Measurements from ENCODE around the gene BCR. TPM values are rescaled to one million over a fixed set of nuclear protein-coding genes. Genes with fewer than 3 reads are reported as not detected.

Gene BCR
- total and polyA plus RNA-seq, 2 donors (not counting 1 experiment from before 2014, with no cell fraction given): 30.2 to 46.4 TPM

DNA sequence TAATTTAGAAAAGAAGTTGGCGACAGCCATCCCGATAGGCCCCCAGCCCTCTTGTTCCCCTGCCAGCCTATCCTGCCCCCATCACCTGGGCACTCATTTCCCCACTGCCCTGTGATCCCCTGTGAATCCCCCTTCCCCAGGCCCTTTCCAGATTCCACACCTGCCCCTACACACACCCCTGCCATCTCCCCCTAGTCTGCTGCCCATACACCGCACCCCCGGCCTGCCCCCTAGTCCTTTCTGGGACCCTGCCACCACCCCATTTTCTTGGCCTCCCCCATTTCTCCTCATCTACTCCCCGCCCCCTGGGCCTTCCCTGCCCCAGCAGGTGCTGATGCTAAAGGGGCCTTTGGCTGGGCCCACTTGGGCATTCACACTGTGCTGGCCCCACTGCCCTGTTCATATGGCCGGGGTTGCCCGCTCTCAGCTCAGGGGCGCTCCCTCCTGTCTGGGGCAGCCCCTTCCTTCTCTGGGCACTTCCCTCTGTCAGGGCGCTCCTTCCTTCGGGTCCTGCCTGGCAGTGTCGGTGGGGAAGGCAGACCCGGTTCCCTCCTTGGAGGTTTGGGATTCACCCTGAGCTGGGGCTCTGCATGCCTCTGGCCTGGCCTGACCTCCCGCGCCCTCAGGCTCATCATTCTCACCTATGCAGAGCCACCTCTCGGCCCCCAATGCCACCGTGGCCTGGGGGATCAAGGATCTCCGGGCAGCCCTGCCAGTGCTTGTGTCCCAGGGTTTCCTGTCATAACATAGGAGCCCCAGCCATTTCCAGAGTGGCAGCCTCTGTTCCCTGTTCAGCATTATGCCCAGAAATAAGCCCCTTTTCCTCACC, 108.2 kb downstream of the BCR start:
- H3K9me3 ChIP-seq (ENCODE audit: control extremely low read depth in 1 of 3, control insufficient read depth in 2 of 3, insufficient read depth in 1 of 3, low read length in 2 of 3): peaks cover 0 to 2% (median 0%) of the 10 kb centered on the region in 3 donors
- Mint-ChIP-seq H3K27me3 (no peaks in the 10 kb centered on the region), H3K9me3 (ENCODE audit: insufficient read depth) (no peaks in the 10 kb centered on the region), H3K4me1 (no peaks in the 10 kb centered on the region), H3K4me3 (no peak overlapping the region), H3K27ac (no peak overlapping the region)
- TF ChIP-seq, protein P1, sequence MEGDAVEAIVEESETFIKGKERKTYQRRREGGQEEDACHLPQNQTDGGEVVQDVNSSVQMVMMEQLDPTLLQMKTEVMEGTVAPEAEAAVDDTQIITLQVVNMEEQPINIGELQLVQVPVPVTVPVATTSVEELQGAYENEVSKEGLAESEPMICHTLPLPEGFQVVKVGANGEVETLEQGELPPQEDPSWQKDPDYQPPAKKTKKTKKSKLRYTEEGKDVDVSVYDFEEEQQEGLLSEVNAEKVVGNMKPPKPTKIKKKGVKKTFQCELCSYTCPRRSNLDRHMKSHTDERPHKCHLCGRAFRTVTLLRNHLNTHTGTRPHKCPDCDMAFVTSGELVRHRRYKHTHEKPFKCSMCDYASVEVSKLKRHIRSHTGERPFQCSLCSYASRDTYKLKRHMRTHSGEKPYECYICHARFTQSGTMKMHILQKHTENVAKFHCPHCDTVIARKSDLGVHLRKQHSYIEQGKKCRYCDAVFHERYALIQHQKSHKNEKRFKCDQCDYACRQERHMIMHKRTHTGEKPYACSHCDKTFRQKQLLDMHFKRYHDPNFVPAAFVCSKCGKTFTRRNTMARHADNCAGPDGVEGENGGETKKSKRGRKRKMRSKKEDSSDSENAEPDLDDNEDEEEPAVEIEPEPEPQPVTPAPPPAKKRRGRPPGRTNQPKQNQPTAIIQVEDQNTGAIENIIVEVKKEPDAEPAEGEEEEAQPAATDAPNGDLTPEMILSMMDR (IDR thresholded peaks at IDR 0.05): no peak
- TF ChIP-seq EZH2 (IDR thresholded peaks at IDR 0.05; ENCODE audit: borderline replicate concordance, insufficient read depth, low read depth, low read length, poor library complexity, severe bottlenecking): no peak
- WGBS (ENCODE audit: insufficient coverage): 83% methylated on average over 12 of the region's 17 CpGs
- H3K4me3 ChIP-seq (ENCODE audit: control extremely low read depth in 1 of 5, extremely low read depth in 1 of 5, insufficient read depth in 1 of 5, low read depth in 2 of 5, low read length in 4 of 5): no peak overlapping the region
- H2AFZ ChIP-seq (ENCODE audit: insufficient read depth, low read depth, low read length, poor library complexity, severe bottlenecking): no peak overlapping the region
- DNase-seq (no peak), ATAC-seq (ENCODE audit: low read depth) (no peak)
- H3K79me2 ChIP-seq (ENCODE audit: control insufficient read depth, insufficient read depth, low read length): no peaks in the 10 kb centered on the region
- intact Hi-C loops (cut with micrococcal nuclease): no loop called here
- CTCF ChIA-PET: interaction anchor here (3.3 to 12.9 kb wide), 3 partner anchors 111 to 114 kb away, joined by 24 to 494 read pairs (median 26); partner anchors contain the start of gene BCR
- H3K27me3 ChIP-seq (replicated peaks in 1 of 4; ENCODE audit: control extremely low read depth in 1 of 4, control insufficient read depth in 3 of 4, insufficient read depth in 4 of 4, low read length in 3 of 4): no peaks in the 10 kb centered on the region
- POLR2A ChIA-PET: no interaction called here
- H3K36me3 ChIP-seq (replicated peaks in 1 of 2; ENCODE audit: control extremely low read depth in 1 of 2, control insufficient read depth in 1 of 2, extremely low read depth in 1 of 2, insufficient read depth in 2 of 2, low read length in 1 of 2): peaks cover 0 to 48% of the 10 kb centered on the region in 2 experiments
- H3K4me2 ChIP-seq (replicated peaks; ENCODE audit: low read depth, low read length, poor library complexity, severe bottlenecking): no peak overlapping the region
- no peaks in the 10 kb centered on the region for H4K20me1 ChIP-seq (ENCODE audit: control insufficient read depth, insufficient read depth, low read length, poor library complexity, severe bottlenecking)
- H3K4me1 ChIP-seq (ENCODE audit: control insufficient read depth in 2 of 2, insufficient read depth in 2 of 2, low read length in 2 of 2): no peaks in the 10 kb centered on the region
- H3K9ac ChIP-seq (ENCODE audit: low read length): no peak overlapping the region
- H3K27ac ChIP-seq (ENCODE audit: low read length in 2 of 2): no peak overlapping the region

DNA sequence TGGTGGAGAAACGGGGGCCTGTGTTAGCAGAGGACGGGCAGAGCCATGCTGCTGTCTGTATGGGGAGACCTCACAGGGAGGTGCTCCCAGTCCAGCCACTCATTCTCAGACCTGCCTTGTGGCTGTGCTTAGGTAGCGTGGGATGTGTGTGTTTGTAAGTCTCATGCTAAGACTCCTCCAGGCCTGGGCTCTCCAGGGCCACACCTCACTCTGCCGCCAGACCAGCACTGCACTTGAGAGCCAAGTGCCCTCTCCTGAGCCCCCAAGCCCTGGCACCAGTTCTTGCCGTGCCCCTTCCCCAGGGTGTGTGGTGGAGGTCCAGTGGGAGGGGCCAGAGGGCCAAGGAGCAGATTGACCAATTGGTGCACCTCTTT, 108.8 kb downstream of the BCR start:
- H3K79me2 ChIP-seq (ENCODE audit: control insufficient read depth, insufficient read depth, low read length): no peaks in the 10 kb centered on the region
- DNase-seq: no peak
- no peaks in the 10 kb centered on the region for H3K9me3 Mint-ChIP-seq (ENCODE audit: insufficient read depth)
- no peak overlapping the region for H3K4me3 ChIP-seq (ENCODE audit: control extremely low read depth in 1 of 5, extremely low read depth in 1 of 5, insufficient read depth in 1 of 5, low read depth in 2 of 5, low read length in 4 of 5)
- no peak overlapping the region for H3K4me3 Mint-ChIP-seq
- no peak overlapping the region for H3K27ac ChIP-seq (ENCODE audit: low read length in 2 of 2)
- peaks cover 0 to 2% (median 0%) of the 10 kb centered on the region in 3 donors for H3K9me3 ChIP-seq (ENCODE audit: control extremely low read depth in 1 of 3, control insufficient read depth in 2 of 3, insufficient read depth in 1 of 3, low read length in 2 of 3)
- H4K20me1 ChIP-seq (ENCODE audit: control insufficient read depth, insufficient read depth, low read length, poor library complexity, severe bottlenecking): no peaks in the 10 kb centered on the region
- no peak for ATAC-seq (ENCODE audit: low read depth)
- no peak overlapping the region for H3K27ac Mint-ChIP-seq
- WGBS (ENCODE audit: insufficient coverage): 90% methylated on average over 3 of the region's 5 CpGs
- peaks cover 0 to 49% of the 10 kb centered on the region in 2 experiments for H3K36me3 ChIP-seq (replicated peaks in 1 of 2; ENCODE audit: control extremely low read depth in 1 of 2, control insufficient read depth in 1 of 2, extremely low read depth in 1 of 2, insufficient read depth in 2 of 2, low read length in 1 of 2)
- H3K27me3 Mint-ChIP-seq: no peaks in the 10 kb centered on the region
- no peak overlapping the region for H2AFZ ChIP-seq (ENCODE audit: insufficient read depth, low read depth, low read length, poor library complexity, severe bottlenecking)
- H3K4me1 ChIP-seq (ENCODE audit: control insufficient read depth in 2 of 2, insufficient read depth in 2 of 2, low read length in 2 of 2): no peaks in the 10 kb centered on the region
- no peak overlapping the region for H3K9ac ChIP-seq (ENCODE audit: low read length)
- ChIA-PET POLR2A (no interaction called here), CTCF (interaction anchor here (1.9 to 4.0 kb wide), 6 partner anchors 7 to 330 kb away, joined by 5 to 28 read pairs (median 18); no protein-coding TSS in a partner anchor)
- no peaks in the 10 kb centered on the region for H3K4me1 Mint-ChIP-seq
- H3K4me2 ChIP-seq (replicated peaks; ENCODE audit: low read depth, low read length, poor library complexity, severe bottlenecking): no peak overlapping the region
- no peaks in the 10 kb centered on the region for H3K27me3 ChIP-seq (replicated peaks in 1 of 4; ENCODE audit: control extremely low read depth in 1 of 4, control insufficient read depth in 3 of 4, insufficient read depth in 4 of 4, low read length in 3 of 4)
- intact Hi-C loops (cut with micrococcal nuclease): no loop called here
- TF ChIP-seq, protein P1 (IDR thresholded peaks at IDR 0.05): no peak
- TF ChIP-seq EZH2 (IDR thresholded peaks at IDR 0.05; ENCODE audit: borderline replicate concordance, insufficient read depth, low read depth, low read length, poor library complexity, severe bottlenecking): no peak

All from B cell (primary cell).